Measurements from ENCODE around the gene MED17. TPM values are rescaled to one million over a fixed set of nuclear protein-coding genes. Genes with fewer than 3 reads are reported as not detected.

MED17 gene
- total RNA-seq, 1 experiment from 2014 or later: 41.1 TPM

DNA sequence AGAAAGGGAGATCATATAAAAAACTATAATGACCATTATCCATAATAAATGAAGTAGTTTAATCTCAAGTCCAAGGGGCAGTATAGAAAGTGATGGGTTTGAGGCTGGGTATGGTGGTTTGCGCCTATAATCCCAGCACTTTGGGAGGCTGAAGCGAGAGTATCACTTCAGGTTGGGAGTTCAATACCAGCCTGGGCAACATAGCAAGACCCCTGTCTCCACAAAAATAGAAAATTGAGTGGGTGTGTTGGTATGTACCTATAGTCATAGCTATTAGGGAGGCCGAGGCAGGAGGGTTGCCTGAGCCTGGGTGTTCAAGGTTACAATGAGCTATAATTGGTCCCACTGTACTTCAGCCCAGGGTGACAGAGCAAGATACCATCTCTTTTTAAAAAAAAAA is 23.9 kb downstream of the MED17 start:
- Histone ChIP-seq H3K79me2 (ENCODE audit: insufficient read depth, low read length) (peaks cover 38% of the 10 kb centered on the region), H3K9ac (ENCODE audit: low read length) (no peak overlapping the region), H3K4me1 (ENCODE audit: control insufficient read depth in 1 of 2, insufficient read depth in 2 of 2, low read length in 2 of 2) (no peaks in the 10 kb centered on the region), H3K4me3 (replicated peaks in 1 of 2; ENCODE audit: low read depth in 1 of 2, low read length in 2 of 2) (no peak overlapping the region), H2AFZ (ENCODE audit: low read depth, low read length, poor library complexity, severe bottlenecking) (no peak overlapping the region), H4K20me1 (ENCODE audit: insufficient read depth) (peaks cover 9% of the 10 kb centered on the region; the same call in 1 of the 2 replicates), H3K4me2 (ENCODE audit: low read length) (no peak overlapping the region), H3K27me3 (ENCODE audit: insufficient read depth, low read length) (no peaks in the 10 kb centered on the region), H3K9me2 (ENCODE audit: insufficient read depth) (no peaks in the 10 kb centered on the region), H3K36me3 (ENCODE audit: control insufficient read depth in 1 of 2, insufficient read depth in 2 of 2, low read length in 2 of 2) (peaks cover 61 to 62% of the 10 kb centered on the region in 2 experiments; a peak in 3 of 4 replicates), H3K27ac (ENCODE audit: low read depth, low read length) (no peak overlapping the region), H3K9me3 (ENCODE audit: control insufficient read depth in 1 of 2, insufficient read depth in 1 of 2, low read depth in 1 of 2, low read length in 2 of 2) (no peaks in the 10 kb centered on the region)
- intact Hi-C loops (cut with micrococcal nuclease): no loop called here
- no peak for TF ChIP-seq RAD21 (IDR thresholded peaks at IDR 0.05; ENCODE audit: low read depth)
- TF ChIP-seq ZNF274 (IDR thresholded peaks at IDR 0.05; ENCODE audit: low read depth, low read length): no peak
- TF ChIP-seq, protein P1, sequence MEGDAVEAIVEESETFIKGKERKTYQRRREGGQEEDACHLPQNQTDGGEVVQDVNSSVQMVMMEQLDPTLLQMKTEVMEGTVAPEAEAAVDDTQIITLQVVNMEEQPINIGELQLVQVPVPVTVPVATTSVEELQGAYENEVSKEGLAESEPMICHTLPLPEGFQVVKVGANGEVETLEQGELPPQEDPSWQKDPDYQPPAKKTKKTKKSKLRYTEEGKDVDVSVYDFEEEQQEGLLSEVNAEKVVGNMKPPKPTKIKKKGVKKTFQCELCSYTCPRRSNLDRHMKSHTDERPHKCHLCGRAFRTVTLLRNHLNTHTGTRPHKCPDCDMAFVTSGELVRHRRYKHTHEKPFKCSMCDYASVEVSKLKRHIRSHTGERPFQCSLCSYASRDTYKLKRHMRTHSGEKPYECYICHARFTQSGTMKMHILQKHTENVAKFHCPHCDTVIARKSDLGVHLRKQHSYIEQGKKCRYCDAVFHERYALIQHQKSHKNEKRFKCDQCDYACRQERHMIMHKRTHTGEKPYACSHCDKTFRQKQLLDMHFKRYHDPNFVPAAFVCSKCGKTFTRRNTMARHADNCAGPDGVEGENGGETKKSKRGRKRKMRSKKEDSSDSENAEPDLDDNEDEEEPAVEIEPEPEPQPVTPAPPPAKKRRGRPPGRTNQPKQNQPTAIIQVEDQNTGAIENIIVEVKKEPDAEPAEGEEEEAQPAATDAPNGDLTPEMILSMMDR (IDR thresholded peaks at IDR 0.05 in 2 of 3, conservative IDR thresholded peaks at IDR 0.05 in 1 of 3; ENCODE audit: borderline replicate concordance in 1 of 3, insufficient read depth in 1 of 3, low read depth in 2 of 3, low read length in 2 of 3): no peak
- no peak for TF ChIP-seq SP1 (IDR thresholded peaks at IDR 0.05; ENCODE audit: low read depth)
- TF ChIP-seq JUND (IDR thresholded peaks at IDR 0.05): no peak
- no peak for TF ChIP-seq EGR1 (IDR thresholded peaks at IDR 0.05; ENCODE audit: low read depth)
- DNase-seq (ENCODE audit: low read depth, low spot score) (no peak), ATAC-seq (no peak)
- BruUV-seq (replicated peaks): no TSS peak
- ChIA-PET CTCF (no interaction called here), POLR2A (no interaction called here), RAD21 (ENCODE audit: low non-redundant PET in 1 of 2, low total read pairs in 2 of 2, uncharacterized antibody in 2 of 2, unreplicated experiment in 2 of 2) (no interaction called here)

DNA sequence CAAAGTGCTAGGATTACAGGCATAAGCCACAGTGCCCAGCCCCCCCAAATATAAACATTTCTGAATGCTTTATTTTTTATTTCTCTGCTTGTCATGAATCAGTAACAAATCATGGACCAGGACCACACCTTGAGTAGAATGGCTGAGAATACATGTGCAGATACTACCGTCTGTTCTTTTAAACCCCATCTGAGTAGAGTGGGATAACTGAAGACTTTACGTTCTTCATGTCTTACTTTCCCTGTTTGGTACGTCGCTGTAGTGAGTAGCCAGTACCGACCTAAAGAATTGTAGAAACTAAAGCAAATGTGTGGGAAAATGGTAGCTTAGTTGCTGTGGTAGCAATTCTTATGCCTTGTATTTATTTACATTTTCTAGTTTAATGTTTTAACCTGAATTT is 29.9 kb downstream of the MED17 start:
- CTCF ChIA-PET: no interaction called here
- peaks cover 26 to 42% of the 10 kb centered on the region in 2 experiments; a peak in 3 of 4 replicates for H3K36me3 ChIP-seq (ENCODE audit: control insufficient read depth in 1 of 2, insufficient read depth in 2 of 2, low read length in 2 of 2)
- ATAC-seq: no peak
- no peak for TF ChIP-seq CBX3 (IDR thresholded peaks at IDR 0.05; ENCODE audit: low read depth)
- no peak for TF ChIP-seq EZH2 (IDR thresholded peaks at IDR 0.05)
- TF ChIP-seq, protein P2, sequence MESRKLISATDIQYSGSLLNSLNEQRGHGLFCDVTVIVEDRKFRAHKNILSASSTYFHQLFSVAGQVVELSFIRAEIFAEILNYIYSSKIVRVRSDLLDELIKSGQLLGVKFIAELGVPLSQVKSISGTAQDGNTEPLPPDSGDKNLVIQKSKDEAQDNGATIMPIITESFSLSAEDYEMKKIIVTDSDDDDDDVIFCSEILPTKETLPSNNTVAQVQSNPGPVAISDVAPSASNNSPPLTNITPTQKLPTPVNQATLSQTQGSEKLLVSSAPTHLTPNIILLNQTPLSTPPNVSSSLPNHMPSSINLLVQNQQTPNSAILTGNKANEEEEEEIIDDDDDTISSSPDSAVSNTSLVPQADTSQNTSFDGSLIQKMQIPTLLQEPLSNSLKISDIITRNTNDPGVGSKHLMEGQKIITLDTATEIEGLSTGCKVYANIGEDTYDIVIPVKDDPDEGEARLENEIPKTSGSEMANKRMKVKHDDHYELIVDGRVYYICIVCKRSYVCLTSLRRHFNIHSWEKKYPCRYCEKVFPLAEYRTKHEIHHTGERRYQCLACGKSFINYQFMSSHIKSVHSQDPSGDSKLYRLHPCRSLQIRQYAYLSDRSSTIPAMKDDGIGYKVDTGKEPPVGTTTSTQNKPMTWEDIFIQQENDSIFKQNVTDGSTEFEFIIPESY (IDR thresholded peaks at IDR 0.05; ENCODE audit: extremely low read depth, insufficient replicate concordance, low read length): no peak
- TF ChIP-seq POLR2A (IDR thresholded peaks at IDR 0.05; ENCODE audit: borderline replicate concordance, extremely low read depth, insufficient read depth, insufficient read length): no peak
- TF ChIP-seq SRF (IDR thresholded peaks at IDR 0.05; ENCODE audit: low read depth): no peak
- TF ChIP-seq EZH2phosphoT487 (IDR thresholded peaks at IDR 0.05; ENCODE audit: borderline replicate concordance): no peak
- TF ChIP-seq SP1 (IDR thresholded peaks at IDR 0.05; ENCODE audit: low read depth): no peak
- no peak for TF ChIP-seq YY1 (IDR thresholded peaks at IDR 0.05; ENCODE audit: extremely low read depth, insufficient replicate concordance, low read depth, low read length)
- no peak for TF ChIP-seq ZNF274 (IDR thresholded peaks at IDR 0.05; ENCODE audit: low read depth, low read length)
- TF ChIP-seq, protein P3, sequence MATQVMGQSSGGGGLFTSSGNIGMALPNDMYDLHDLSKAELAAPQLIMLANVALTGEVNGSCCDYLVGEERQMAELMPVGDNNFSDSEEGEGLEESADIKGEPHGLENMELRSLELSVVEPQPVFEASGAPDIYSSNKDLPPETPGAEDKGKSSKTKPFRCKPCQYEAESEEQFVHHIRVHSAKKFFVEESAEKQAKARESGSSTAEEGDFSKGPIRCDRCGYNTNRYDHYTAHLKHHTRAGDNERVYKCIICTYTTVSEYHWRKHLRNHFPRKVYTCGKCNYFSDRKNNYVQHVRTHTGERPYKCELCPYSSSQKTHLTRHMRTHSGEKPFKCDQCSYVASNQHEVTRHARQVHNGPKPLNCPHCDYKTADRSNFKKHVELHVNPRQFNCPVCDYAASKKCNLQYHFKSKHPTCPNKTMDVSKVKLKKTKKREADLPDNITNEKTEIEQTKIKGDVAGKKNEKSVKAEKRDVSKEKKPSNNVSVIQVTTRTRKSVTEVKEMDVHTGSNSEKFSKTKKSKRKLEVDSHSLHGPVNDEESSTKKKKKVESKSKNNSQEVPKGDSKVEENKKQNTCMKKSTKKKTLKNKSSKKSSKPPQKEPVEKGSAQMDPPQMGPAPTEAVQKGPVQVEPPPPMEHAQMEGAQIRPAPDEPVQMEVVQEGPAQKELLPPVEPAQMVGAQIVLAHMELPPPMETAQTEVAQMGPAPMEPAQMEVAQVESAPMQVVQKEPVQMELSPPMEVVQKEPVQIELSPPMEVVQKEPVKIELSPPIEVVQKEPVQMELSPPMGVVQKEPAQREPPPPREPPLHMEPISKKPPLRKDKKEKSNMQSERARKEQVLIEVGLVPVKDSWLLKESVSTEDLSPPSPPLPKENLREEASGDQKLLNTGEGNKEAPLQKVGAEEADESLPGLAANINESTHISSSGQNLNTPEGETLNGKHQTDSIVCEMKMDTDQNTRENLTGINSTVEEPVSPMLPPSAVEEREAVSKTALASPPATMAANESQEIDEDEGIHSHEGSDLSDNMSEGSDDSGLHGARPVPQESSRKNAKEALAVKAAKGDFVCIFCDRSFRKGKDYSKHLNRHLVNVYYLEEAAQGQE (IDR thresholded peaks at IDR 0.05; ENCODE audit: low read depth): no peak

More for the DNA sequence above, 29.9 kb downstream of the MED17 start:
- Histone ChIP-seq H3K79me2 (ENCODE audit: insufficient read depth, low read length) (no peaks in the 10 kb centered on the region), H3K27ac (ENCODE audit: low read depth, low read length) (no peak overlapping the region), H3K4me1 (ENCODE audit: control insufficient read depth in 1 of 2, insufficient read depth in 2 of 2, low read length in 2 of 2) (no peaks in the 10 kb centered on the region), H3K27me3 (ENCODE audit: insufficient read depth, low read length) (no peaks in the 10 kb centered on the region), H3K9ac (ENCODE audit: low read length) (no peak overlapping the region), H2AFZ (ENCODE audit: low read depth, low read length, poor library complexity, severe bottlenecking) (no peak overlapping the region), H4K20me1 (ENCODE audit: insufficient read depth) (no peaks in the 10 kb centered on the region), H3K9me2 (ENCODE audit: insufficient read depth) (no peaks in the 10 kb centered on the region), H3K9me3 (ENCODE audit: control insufficient read depth in 1 of 2, insufficient read depth in 1 of 2, low read depth in 1 of 2, low read length in 2 of 2) (no peaks in the 10 kb centered on the region), H3K4me2 (ENCODE audit: low read length) (no peak overlapping the region), H3K4me3 (replicated peaks in 1 of 2; ENCODE audit: low read depth in 1 of 2, low read length in 2 of 2) (no peak overlapping the region)
- ChIA-PET RAD21 (ENCODE audit: low non-redundant PET in 1 of 2, low total read pairs in 2 of 2, uncharacterized antibody in 2 of 2, unreplicated experiment in 2 of 2) (no interaction called here), POLR2A (interaction anchor here (0.9 kb wide), 1 partner anchor 72 kb away, joined by 3 read pairs; the partner anchor contains the start of gene C11orf54)
- BruUV-seq (replicated peaks): no TSS peak
- DNase-seq (ENCODE audit: low read depth, low spot score): no peak
- intact Hi-C loops (cut with micrococcal nuclease): no loop called here
